HL-60 (cell line): ENCODE measurements around the gene LINGO1.

Experiments used
- CTCF ChIP-seq: IDR thresholded peaks from one replicate; pipeline ENCODE4 v1.5.1; 2011; ENCODE audit warnings: low read length, control low read depth, inconsistent platforms; ENCODE audit not compliant: insufficient read depth
- GABPA ChIP-seq: IDR thresholded peaks from 2 replicates; pipeline ENCODE4 v1.6.1; 2012; ENCODE audit warnings: low read depth
- POLR2AphosphoS5 ChIP-seq: IDR thresholded peaks from 2 replicates; pipeline ENCODE4 v1.6.1; 2012; ENCODE audit warnings: low read depth
- REST ChIP-seq: IDR thresholded peaks from 2 replicates; pipeline ENCODE4 v1.6.1; 2012; ENCODE audit warnings: low read depth; ENCODE audit not compliant: insufficient replicate concordance
- SPI1 ChIP-seq: IDR thresholded peaks from 2 replicates; pipeline ENCODE4 v1.6.1; 2012; ENCODE audit warnings: low read depth, mild to moderate bottlenecking, borderline replicate concordance

- TF ChIP-seq REST = no peak
- no peak for TF ChIP-seq POLR2AphosphoS5
- TF ChIP-seq CTCF = no peak
- no peak for TF ChIP-seq SPI1
- TF ChIP-seq GABPA = no peak
Measured at GRCh38 chr15:77622934-77623754, 9.6 kb downstream of the LINGO1 start.
